T-helper 17 cell (primary cell): ENCODE data around the gene LIAS. TPM values are rescaled to one million over a fixed set of nuclear protein-coding genes. Genes with fewer than 3 reads are reported as not detected.
A peak's percentile ranks its signal among the peaks of the same experiment; 100 is the strongest.

Source experiments
- ATAC-seq: fragments of 150-1000 bp; cut with Tn5 transposase; 2 replicates; pipeline ENCODE4 v1.10.0; 2021; ENCODE audit warnings: mild to moderate bottlenecking, moderate library complexity
- DNase-seq, 3 donors: peaks; one replicate each; pipeline versions ENCODE4 v3.0.0 to v3.0.0-alpha.2; 2020 to 2021
- H3K9me3 ChIP-seq: one replicate; pipeline ENCODE4 v1.7.0; 2013; ENCODE audit warnings: low read length, mild to moderate bottlenecking; ENCODE audit not compliant: control insufficient read depth, poor library complexity, severe bottlenecking
- H3K27ac Mint-ChIP-seq: one replicate; pipeline ENCODE4 v1.8.0; 2022; ENCODE audit warnings: mild to moderate bottlenecking, moderate library complexity, mixed read lengths
- H3K27me3 Mint-ChIP-seq: one replicate; pipeline ENCODE4 v1.8.0; 2022; ENCODE audit warnings: mixed read lengths
- H3K36me3 Mint-ChIP-seq: one replicate; pipeline ENCODE4 v1.8.0; 2022; ENCODE audit warnings: low read depth, mixed read lengths
- H3K4me1 Mint-ChIP-seq: one replicate; pipeline ENCODE4 v1.8.0; 2022; ENCODE audit warnings: mild to moderate bottlenecking, mixed read lengths
- H3K4me3 Mint-ChIP-seq: one replicate; pipeline ENCODE4 v1.8.0; 2022; ENCODE audit warnings: mild to moderate bottlenecking, moderate library complexity, mixed read lengths
- total RNA-seq, 4 donors: library from RNA in 2 of 4; stranded (reverse) in 2 of 4; gene quantifications; one replicate each; pipeline ENCODE4 v1.2.3 and lab custom pipeline; 2022 to 2026

The LIAS gene
- total RNA-seq, 2 donors from 2014 or later = 8.4 to 11.5 TPM

- Mint-ChIP-seq H3K27ac (no peak overlapping the region), H3K36me3 (no peaks in the 10 kb centered on the region), H3K4me3 (no peak overlapping the region), H3K4me1 (no peaks in the 10 kb centered on the region), H3K27me3 (no peaks in the 10 kb centered on the region)
- ATAC-seq (no peak), DNase-seq (no peak)
- H3K9me3 ChIP-seq = no peaks in the 10 kb centered on the region
Observed at GRCh38 chr4:39518484-39518883, 59.6 kb downstream of the LIAS start.

- H3K27ac Mint-ChIP-seq = no peak overlapping the region
- no peak for ATAC-seq
- H3K4me1 Mint-ChIP-seq = peaks cover 8% of the 10 kb centered on the region
- no peaks in the 10 kb centered on the region for H3K27me3 Mint-ChIP-seq
- H3K9me3 ChIP-seq = no peaks in the 10 kb centered on the region
- no peaks in the 10 kb centered on the region for H3K36me3 Mint-ChIP-seq
- DNase-seq = no peak
- H3K4me3 Mint-ChIP-seq = no peak overlapping the region
Observed at GRCh38 chr4:39521253-39521919, 62.5 kb downstream of the LIAS start.

- Mint-ChIP-seq H3K27ac (no peak overlapping the region), H3K27me3 (no peaks in the 10 kb centered on the region), H3K36me3 (no peaks in the 10 kb centered on the region), H3K4me1 (peaks cover 10% of the 10 kb centered on the region), H3K4me3 (no peak overlapping the region)
- no peaks in the 10 kb centered on the region for H3K9me3 ChIP-seq
- ATAC-seq = no peak
- no peak for DNase-seq
Observed at GRCh38 chr4:39522068-39522467, 63.2 kb downstream of the LIAS start.

- Mint-ChIP-seq H3K36me3 (peaks cover 2% of the 10 kb centered on the region), H3K27ac (peak overlapping the region; percentile 68), H3K4me1 (peaks cover 18% of the 10 kb centered on the region), H3K4me3 (no peak overlapping the region), H3K27me3 (no peaks in the 10 kb centered on the region)
- ATAC-seq (no peak), DNase-seq (no peak)
- H3K9me3 ChIP-seq = no peaks in the 10 kb centered on the region
Observed at GRCh38 chr4:39524161-39524957, 65.5 kb downstream of the LIAS start.

- H3K27me3 Mint-ChIP-seq = no peaks in the 10 kb centered on the region
- H3K36me3 Mint-ChIP-seq = peaks cover 2% of the 10 kb centered on the region
- H3K4me1 Mint-ChIP-seq = peaks cover 18% of the 10 kb centered on the region
- H3K4me3 Mint-ChIP-seq = peak overlapping the region; percentile 98
- H3K9me3 ChIP-seq = no peaks in the 10 kb centered on the region
- no peak for ATAC-seq
- H3K27ac Mint-ChIP-seq = peak overlapping the region; percentile 89
- no peak for DNase-seq
Observed at GRCh38 chr4:39525822-39526690, 67.2 kb downstream of the LIAS start.

- no peaks in the 10 kb centered on the region for H3K9me3 ChIP-seq
- Mint-ChIP-seq H3K4me3 (peak overlapping the region; percentile 98), H3K27ac (peak overlapping the region; percentile 89), H3K36me3 (peaks cover 2% of the 10 kb centered on the region), H3K4me1 (peaks cover 18% of the 10 kb centered on the region), H3K27me3 (no peaks in the 10 kb centered on the region)
- DNase-seq (no peak), ATAC-seq (no peak)
Observed at GRCh38 chr4:39526765-39527295, 68.0 kb downstream of the LIAS start.

- Mint-ChIP-seq H3K4me3 (peak within 1 kb of the TSS; percentile 98), H3K36me3 (peaks cover 2% of the 10 kb centered on the region), H3K27ac (peak within 1 kb of the TSS; percentile 89), H3K4me1 (peaks cover 18% of the 10 kb centered on the region), H3K27me3 (no peaks in the 10 kb centered on the region)
- H3K9me3 ChIP-seq = no peaks in the 10 kb centered on the region
- ATAC-seq = peak; percentile 99
- DNase-seq = peak; percentile 84 to 89 (median 89)
Observed at GRCh38 chr4:39527296-39528060, 68.6 kb downstream of the LIAS start, which contains the start of gene UGDH. Gene UGDH (minus strand): TSS chr4:39527439. CDS start chr4:39521512, 5,927 bp downstream.

- DNase-seq (no peak), ATAC-seq (no peak)
- no peaks in the 10 kb centered on the region for H3K9me3 ChIP-seq
- peaks cover 2% of the 10 kb centered on the region for H3K36me3 Mint-ChIP-seq
- H3K27me3 Mint-ChIP-seq = no peaks in the 10 kb centered on the region
- peak overlapping the region; percentile 89 for H3K27ac Mint-ChIP-seq
- H3K4me1 Mint-ChIP-seq = peaks cover 18% of the 10 kb centered on the region
- H3K4me3 Mint-ChIP-seq = peak overlapping the region; percentile 98
Observed at GRCh38 chr4:39528061-39528465, 69.2 kb downstream of the LIAS start.

Other genes with a start within 250 kb of the LIAS start
- 10 to 100 TPM; 72.5 to 86.3 TPM for gene RFC1, start 92.7 kb upstream of the LIAS start, total RNA-seq
- under 1 TPM in 1 of 2 donors, not detected in 1; 0.05 TPM for gene KLB, start 52.1 kb upstream of the LIAS start, total RNA-seq
- gene RPL9, start 134 bp upstream of the LIAS start, total RNA-seq = 1,000 to 10,000 TPM; 1,881 to 2,610 TPM
- gene UGDH, start 68.4 kb downstream of the LIAS start, total RNA-seq = 10 to 100 TPM in 1 of 2 donors, 1 to 10 TPM in 1; 6.1 to 11.3 TPM
- 1 to 10 TPM; 8.3 to 9.3 TPM for gene SMIM14, start 179.8 kb downstream of the LIAS start, total RNA-seq
- gene UBE2K, start 239.1 kb downstream of the LIAS start, total RNA-seq = 10 to 100 TPM; 43.4 to 49.8 TPM